Subcutaneous adipose tissue (tissue), 4 donors: ENCODE measurements around the gene STARD7. TPM values are rescaled to one million over a fixed set of nuclear protein-coding genes. Genes with fewer than 3 reads are reported as not detected.

Experiments used
- total RNA-seq, 4 donors: library from RNA; depleted of rRNA; stranded (reverse); fragments of >200 nt; gene quantifications; one replicate each; pipeline ENCODE4 v1.1.0, GENCODE V29; 2016
- TF ChIP-seq, protein P1 (sequence below): fragments of 450-650 bp; IDR thresholded peaks from one replicate; pipeline ENCODE4 v1.5.1; 2016; ENCODE audit warnings: low read depth, mild to moderate bottlenecking, control low read depth, antibody characterized with exemption, moderate library complexity

The STARD7 gene
- total RNA-seq, 4 donors from 2014 or later, result 96.7 to 184 (median 127) TPM

DNA sequence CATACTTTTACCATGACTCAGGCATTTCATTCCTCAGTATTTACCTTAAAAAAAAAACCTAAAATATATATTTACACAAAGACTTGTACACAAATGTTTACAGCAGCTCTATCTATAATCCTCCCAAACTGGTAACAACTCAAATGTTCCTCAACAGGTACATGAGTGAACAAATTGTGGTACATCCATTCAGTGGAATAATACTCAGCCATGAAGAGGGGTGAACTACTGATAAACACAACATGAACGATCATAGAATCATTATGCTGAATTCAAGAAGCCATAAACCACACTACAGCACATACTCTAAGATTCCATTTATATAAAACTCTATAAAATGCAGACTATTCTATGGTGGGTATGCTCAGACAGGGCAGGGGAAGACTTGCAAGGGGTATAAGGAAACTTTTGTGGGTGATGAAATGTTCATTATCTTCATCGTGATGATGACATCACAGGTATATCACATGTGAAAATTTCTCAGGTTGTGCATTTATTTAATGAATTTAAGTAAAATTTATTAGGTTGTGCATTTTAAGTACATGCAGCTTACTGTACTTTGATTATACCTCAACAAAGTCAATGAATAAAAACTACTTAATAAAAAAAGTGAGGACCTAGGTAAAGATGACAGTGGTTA, 38.6 kb downstream of the STARD7 start:
- TF ChIP-seq, protein P1, sequence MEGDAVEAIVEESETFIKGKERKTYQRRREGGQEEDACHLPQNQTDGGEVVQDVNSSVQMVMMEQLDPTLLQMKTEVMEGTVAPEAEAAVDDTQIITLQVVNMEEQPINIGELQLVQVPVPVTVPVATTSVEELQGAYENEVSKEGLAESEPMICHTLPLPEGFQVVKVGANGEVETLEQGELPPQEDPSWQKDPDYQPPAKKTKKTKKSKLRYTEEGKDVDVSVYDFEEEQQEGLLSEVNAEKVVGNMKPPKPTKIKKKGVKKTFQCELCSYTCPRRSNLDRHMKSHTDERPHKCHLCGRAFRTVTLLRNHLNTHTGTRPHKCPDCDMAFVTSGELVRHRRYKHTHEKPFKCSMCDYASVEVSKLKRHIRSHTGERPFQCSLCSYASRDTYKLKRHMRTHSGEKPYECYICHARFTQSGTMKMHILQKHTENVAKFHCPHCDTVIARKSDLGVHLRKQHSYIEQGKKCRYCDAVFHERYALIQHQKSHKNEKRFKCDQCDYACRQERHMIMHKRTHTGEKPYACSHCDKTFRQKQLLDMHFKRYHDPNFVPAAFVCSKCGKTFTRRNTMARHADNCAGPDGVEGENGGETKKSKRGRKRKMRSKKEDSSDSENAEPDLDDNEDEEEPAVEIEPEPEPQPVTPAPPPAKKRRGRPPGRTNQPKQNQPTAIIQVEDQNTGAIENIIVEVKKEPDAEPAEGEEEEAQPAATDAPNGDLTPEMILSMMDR, result no peak

DNA sequence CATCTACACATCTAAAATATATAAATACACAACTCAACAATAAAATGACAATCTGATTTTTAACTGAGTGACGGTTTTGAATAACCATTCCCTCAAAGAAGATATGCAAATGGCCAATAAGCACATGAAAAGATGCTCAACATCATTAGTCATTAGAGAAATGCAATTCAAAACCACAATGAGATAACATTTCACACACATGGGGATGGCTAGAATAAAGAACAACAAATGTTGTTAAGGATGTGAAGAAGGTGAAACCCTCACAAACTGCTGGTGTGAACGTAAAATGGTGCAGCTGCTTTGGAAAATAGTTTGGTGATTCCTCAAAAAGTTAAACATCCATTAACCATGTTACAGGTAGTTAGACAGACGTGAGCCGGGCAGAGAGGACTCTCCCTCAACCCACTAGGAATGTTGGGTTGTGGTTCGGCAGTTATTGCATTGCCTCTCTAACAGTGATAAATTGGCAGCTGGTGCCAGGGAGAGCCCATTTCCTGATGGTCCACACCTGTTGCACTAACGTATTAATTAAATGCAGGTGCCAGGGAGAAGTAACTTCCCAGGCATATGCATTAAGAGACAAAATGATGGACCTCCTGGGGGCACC, 41.1 kb downstream of the STARD7 start:
- TF ChIP-seq, protein P1, result no peak

DNA sequence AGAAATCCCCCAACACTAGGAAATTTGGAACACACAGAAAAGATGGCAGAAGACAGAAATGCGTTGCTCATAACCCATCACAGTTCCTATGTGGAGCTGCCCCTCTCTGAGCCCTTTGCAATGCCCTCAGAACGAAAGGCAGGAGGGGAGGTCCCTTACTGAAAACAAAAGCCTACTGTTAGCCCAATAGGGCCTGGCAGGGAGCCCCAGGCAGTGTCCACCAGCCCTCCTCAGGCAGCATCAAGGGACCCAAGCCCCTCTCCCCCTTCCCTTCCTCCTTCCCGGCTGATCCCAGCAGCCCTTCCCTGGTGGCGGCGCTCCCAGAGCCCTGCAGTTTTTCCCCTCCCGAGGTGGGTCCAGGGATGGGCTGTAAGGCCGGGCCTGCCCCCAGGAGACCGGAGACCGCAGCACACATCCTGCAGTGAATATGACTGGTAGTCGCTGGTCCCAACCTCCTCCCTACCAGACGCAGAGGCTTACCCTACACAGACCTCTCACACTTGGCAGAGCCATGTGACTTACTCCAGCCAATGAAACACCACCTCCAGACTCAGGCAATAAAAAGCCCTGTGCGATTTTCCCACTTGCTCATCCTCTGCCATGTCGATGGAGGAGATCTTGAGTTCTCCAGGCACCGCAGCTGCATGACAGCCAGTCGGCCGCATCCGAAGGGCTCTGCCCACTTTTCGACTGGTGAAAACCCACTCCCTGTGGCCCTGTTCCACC, 44.0 kb downstream of the STARD7 start:
- TF ChIP-seq, protein P1, result no peak

DNA sequence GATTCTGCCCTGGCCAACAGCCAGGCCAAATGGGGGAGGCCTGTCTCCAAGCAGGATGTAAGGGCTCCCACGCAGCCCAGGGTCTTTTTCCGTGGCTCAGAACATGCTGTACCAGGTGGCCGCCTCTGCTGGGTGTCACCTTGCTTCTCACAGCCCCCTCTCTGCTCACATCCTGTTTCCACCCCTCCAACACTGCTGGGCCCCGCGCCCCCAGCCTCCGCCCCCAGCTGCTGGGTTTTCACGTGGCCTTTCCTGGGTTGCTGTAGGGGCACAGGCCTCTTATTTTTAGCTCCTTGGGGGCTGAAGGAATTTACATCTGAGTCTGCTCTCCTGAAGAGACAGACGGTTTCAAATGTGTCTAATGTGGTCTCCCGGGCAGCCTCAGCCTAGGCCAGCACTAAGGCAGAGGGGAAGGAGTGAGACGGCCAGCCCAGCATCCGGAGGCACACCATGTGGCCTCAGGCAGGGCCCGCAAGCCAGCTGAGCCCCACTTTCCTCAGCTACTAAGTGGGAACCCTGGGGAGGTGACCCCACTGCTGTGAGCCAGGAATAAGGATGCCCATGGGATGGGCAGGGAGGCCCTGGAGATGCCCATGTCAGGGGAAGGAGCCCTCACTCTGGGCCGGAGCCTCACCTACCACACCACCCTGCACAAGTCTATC, 44.7 kb downstream of the STARD7 start:
- TF ChIP-seq, protein P1, result no peak

DNA sequence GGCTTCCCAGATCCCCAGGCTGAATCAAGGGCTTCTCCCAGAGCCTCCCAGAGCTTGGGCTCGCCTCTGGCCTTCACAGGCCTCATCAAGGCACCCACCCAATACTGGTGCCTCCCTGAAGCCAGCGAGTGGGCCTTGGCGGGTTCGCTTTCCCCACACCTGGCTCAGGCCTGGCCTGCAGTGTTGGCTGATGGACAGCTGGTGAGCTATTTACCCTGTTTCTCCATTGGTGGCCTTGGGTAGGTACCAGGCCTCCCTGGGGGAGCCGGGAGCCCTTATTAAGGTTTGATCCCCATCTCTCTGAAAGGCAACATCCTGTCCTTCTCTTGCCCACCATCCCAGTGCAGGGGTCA, 45.2 kb downstream of the STARD7 start:
- TF ChIP-seq, protein P1, result no peak

DNA sequence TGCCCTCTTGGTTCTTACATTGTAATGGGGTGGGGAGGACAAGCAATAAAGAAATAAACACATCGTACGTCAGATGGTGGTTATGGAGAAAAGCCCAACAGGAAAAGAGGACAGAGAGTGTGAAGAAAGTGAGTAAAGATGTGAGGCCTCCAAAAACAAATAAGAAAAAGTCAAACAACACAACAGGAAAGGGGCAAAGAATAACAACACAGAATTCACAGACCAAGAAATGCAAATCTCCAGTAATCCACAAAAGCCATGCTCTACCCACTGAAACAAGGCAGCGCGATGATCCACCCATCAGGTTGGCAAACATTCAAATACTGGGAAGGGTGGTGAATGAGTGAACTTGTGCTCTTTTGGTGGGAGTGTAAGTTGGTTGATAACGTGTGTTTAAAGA, 46.7 kb downstream of the STARD7 start:
- TF ChIP-seq, protein P1, result no peak
